D721Med (cell line): Measurements from ENCODE around the gene SLC7A6.

Experiments used
- DNase-seq: peaks from one replicate; pipeline ENCODE4 v3.0.0; 2011; ENCODE audit warnings: low spot score; ENCODE audit not compliant: insufficient read length
- FAIRE-seq: peaks from 2 replicates; lab custom pipeline; 2011; peaks lifted over from hg19 to GRCh38; lab: Jason Lieb, UNC
- TF ChIP-seq, protein P1 (sequence below): IDR thresholded peaks from 2 replicates; pipeline ENCODE4 v1.5.1; 2012; ENCODE audit warnings: mild to moderate bottlenecking, control low read depth; ENCODE audit not compliant: insufficient read depth; ENCODE audit errors: missing control alignments

Gene SLC7A6

GRCh38 chr16:68328151-68328859, 64.0 kb downstream of the SLC7A6 start:
- FAIRE-seq = no peak

DNA sequence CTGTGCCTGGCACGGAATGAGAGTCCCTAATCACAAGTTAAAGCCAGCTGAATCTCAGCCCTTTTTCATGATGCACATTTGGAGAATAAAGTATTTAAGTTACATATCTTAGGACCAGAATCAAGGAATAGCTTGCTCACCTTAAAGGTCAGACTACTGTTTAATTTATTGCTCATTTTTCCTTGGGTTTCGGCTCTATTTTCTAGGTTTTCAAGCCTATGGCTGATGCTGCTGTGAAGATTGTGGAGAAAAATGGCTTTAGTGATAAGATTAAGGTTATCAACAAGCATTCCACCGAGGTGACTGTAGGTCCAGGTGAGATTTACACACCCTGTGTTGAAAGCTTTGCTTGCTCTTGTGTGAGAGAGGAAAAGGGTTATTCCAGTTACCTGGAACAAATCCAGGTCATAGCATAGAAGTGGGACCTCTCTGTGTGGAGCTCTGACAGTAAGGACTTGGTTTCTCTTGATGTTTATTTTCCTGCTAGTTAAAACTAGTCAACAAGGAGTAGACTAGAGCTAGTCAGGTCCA, 64.6 kb downstream of the SLC7A6 start:
- TF ChIP-seq, protein P1, sequence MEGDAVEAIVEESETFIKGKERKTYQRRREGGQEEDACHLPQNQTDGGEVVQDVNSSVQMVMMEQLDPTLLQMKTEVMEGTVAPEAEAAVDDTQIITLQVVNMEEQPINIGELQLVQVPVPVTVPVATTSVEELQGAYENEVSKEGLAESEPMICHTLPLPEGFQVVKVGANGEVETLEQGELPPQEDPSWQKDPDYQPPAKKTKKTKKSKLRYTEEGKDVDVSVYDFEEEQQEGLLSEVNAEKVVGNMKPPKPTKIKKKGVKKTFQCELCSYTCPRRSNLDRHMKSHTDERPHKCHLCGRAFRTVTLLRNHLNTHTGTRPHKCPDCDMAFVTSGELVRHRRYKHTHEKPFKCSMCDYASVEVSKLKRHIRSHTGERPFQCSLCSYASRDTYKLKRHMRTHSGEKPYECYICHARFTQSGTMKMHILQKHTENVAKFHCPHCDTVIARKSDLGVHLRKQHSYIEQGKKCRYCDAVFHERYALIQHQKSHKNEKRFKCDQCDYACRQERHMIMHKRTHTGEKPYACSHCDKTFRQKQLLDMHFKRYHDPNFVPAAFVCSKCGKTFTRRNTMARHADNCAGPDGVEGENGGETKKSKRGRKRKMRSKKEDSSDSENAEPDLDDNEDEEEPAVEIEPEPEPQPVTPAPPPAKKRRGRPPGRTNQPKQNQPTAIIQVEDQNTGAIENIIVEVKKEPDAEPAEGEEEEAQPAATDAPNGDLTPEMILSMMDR = no peak
- FAIRE-seq = no peak
- no peak for DNase-seq

More at GRCh38 chr16:68328151-68328859, 64.0 kb downstream of the SLC7A6 start:
- TF ChIP-seq, protein P1 = peak; percentile 99
- DNase-seq = peak; percentile 33

DNA sequence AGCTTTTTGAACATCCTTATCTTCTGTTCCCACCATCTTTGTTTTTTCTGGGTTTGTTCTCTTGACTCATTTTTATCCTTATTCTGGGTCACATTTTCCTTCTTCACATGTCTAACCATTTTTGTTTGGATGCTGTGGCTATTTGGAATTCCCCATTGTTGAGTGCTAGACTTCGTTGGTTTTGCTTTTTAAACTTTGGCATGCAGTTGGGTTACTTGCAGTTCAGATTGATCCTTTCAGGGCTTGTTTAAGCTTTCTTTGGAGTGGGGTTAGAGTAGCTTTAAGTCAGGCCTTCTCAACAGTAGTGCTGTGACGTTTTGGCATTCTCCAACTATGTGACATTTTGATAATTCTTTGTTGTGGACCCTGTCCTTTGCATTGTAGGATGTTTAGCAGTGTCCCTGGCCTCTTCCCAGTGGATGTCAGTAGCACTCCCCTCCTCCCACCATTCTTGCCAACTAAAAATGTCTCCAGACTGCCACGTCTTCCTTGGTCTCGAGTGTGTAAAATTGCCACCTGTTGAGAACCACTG, 67.6 kb downstream of the SLC7A6 start:
- TF ChIP-seq, protein P1 = no peak
- DNase-seq = no peak
- FAIRE-seq = no peak

DNA sequence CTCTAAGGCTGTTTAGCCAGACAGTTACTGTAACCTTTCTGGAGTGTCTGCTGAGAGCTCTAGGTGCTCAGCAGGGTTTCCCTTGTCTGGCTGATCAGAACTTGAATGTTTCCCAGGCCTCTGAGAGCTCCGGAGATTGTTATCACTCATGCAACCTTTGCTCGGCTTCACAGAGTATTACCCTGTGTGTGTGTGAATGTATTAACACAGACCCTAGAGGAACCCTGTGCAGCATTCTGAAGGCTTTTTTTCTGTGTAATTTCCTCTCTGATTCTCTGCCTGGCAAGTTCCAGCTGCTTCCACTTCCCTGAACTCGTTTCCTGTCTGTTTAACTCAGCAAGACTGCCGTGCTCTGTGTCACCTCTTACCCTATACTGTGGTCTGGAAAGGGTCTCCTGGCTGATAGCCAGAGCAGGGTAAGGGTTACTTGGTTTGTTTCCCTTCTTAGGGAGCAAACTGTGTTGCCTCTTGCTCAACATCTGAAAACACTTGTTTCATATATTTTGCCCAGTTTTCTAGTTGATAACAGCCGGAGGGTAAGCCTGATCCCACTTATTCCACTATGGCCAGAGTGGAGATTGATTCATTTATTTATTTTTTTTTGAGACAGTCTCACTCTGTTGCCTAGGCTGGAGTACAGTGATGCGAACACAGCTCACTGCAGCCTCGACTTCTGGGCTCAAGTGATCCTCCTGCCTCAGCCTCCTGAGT, 68.2 kb downstream of the SLC7A6 start:
- DNase-seq (no peak), FAIRE-seq (no peak)
- TF ChIP-seq, protein P1 = no peak

GRCh38 chr16:68335175-68335574, 70.8 kb downstream of the SLC7A6 start:
- FAIRE-seq (no peak), DNase-seq (no peak)
- TF ChIP-seq, protein P1 = no peak

DNA sequence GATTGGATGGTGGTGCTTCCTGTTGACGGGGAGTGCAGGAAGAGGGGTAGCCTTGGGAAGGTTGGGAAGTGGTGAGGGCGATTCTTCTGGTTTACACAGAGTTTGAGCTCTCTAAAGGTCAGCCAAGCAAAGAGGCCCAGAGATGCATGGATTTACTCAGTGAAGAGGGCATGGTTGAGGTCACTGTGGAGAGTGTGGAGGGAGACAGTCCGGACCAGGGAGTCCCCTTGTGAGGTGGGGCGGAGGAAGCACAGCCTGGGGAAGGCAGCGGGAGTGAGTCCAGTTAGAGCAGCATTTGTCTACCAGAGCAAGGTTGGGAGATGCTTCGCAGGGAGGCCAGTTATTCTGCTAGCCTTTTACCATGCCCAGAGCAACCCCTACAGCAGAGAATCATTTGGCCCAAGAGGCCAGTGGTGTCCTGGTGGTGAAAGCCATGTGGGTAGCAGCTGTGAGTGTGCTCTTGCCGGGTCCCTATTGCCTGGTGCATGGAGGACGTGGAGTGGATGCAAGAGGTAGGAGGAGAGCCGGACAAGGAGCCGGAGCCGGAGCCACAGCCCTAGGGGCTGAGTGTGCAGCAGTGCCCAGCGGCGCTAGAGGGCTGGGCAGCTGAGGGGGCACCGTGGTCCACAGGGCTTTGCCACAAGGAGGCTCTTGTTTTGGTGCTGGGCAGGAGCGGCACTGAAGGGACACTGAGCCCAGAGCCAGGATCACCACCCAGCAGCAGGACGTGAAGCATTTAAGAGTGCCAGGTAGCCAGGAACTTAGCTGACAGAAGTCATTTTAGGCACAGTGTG, 74.2 kb downstream of the SLC7A6 start:
- no peak for FAIRE-seq

More for the DNA sequence above, 74.2 kb downstream of the SLC7A6 start:
- DNase-seq = no peak
- TF ChIP-seq, protein P1 = no peak
